LHCN-M2 (cell line): ENCODE results near the gene SLC1A3. TPM values are rescaled to one million over a fixed set of nuclear protein-coding genes. Genes with fewer than 3 reads are reported as not detected.
A peak's percentile ranks its signal among the peaks of the same experiment; 100 is the strongest.

Experiments used
- DNase-seq: peaks from one replicate; pipeline ENCODE4 v3.0.0-alpha.2; 2012; ENCODE audit warnings: low read depth
- total RNA-seq: library from RNA; depleted of rRNA; stranded (reverse); fragments of >200 nt; gene quantifications from 2 replicates; pipeline ENCODE4 v1.2.3, GENCODE V29; 2014

Gene SLC1A3
- total RNA-seq, 1 experiment from 2014 or later = 15.1 TPM

DNA sequence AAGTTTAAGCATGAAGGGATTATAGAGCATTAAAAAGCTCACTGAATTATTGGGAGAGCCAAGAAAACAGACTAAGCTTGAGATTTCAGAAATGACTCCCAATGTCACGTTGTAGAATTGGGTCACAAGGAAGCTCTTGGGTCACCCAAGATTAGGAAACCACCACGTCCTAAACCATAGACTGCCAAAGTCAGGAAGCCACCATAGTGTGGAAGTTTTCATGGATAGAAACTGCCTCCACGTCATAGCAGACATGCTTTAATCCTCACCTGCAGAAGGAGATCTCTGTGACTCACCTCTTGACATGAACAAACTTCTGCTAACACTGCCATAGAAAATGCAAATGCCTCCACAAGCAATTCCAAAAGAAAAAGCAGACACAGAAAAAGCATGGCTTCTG, 106.3 kb downstream of the SLC1A3 start:
- DNase-seq = no peak

DNA sequence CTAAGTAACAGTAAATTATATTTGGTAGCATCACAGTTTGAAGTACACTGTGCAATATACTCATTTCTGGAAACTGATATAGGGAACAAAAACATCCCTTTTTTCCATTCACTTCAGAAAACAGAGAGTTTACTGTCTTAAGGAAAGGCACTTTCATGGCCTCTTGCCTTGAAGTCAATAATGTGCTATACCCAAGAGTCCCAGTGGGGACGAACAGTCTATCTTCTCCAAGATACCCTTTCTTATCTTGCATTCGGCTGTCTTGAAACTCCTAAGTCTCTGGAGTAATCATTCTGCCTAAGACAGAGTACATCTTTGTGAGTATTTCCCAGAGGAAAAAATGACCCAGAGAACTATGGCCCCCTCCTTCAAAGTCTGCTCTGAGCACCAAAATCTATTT, 107.1 kb downstream of the SLC1A3 start:
- DNase-seq = no peak

DNA sequence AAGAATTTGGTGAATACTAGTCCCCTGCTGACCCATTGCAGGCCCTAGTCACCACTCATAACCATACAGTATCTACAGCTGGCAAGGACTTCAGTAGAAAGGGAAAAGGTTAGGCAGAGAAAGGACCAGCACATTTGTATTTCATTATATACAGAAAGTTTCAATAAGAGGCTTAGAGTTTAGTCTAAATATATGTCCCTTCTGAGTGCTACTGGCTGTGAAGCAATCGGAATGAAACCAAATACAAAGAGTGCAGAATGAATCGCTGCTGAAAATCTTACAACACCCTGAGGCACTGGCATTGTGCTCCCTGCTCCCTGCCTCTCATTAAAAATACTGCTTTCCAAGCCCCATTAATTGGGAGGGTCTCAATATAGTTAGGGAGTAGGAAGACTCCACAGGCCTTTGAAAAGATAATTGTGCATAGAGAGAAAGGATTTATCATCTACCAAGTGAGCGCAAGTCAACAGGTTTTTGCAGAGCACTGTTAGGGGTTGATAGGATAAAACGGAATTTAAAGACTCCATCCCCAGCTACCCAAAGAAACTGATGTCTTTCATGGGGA, 110.8 kb downstream of the SLC1A3 start:
- DNase-seq = no peak

DNA sequence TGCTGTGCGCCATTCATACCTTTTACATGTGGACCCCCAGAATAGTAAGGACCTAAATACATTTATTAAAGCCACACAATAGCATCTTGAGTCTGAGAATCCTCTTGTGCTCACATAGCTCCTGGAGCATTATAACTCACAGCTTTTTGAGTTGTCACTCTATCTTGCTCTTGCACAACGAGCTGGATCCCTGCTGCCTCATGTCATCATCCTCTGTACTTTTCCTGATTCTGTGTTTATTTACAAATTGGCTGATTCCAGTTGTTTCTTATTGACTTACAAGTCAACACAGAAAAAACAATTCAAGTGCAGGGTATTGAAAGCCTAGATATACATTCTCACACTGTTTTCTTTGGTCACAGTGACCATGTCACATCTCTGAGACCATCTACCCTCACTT, 112.9 kb downstream of the SLC1A3 start:
- DNase-seq = no peak

DNA sequence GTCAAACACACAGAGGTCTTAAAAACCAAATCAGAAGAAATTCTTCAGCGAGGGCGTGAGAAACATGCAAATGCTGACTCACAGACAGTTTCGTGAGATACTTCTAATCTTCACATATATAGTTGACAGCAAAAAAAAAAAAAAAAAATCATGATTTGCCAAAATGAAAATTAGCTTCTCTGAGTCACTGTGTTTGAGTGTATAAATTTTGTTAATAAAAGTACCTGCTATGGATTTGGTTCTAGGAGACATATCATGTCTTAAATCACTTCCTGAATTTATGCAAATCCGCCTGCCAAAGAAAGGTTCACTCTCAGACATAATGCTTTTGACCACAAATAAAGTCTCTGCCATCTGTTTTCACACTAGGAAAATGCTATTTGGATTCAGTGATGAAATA, 114.3 kb downstream of the SLC1A3 start:
- DNase-seq = no peak

DNA sequence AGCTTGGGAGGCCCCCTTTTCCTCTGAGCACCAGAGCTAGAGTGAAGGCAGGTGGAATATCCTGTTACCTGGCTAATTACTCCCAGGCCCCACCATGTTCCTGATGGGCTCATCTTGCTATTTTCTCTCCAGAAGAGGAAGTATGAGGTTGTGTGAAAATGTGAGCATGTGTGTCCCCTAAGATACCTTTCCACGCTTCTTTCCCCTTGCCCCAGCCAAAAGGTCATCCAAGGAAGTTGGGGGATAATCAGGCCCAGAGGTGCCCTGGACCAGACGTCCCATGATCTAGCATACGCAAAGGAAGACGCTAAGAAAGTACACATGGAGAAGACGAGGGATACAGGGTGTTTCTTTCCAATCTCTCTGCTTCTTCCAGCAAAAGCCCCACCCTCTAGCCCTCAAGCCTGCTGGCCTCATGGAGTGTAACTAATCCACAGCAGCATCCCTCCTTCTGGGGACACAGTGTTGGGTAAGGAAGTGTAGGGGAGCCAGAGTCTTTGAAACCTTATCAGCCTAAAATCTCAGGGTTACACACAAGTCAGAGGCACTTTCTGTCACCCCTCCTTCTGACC, 115.3 kb downstream of the SLC1A3 start:
- DNase-seq = no peak

DNA sequence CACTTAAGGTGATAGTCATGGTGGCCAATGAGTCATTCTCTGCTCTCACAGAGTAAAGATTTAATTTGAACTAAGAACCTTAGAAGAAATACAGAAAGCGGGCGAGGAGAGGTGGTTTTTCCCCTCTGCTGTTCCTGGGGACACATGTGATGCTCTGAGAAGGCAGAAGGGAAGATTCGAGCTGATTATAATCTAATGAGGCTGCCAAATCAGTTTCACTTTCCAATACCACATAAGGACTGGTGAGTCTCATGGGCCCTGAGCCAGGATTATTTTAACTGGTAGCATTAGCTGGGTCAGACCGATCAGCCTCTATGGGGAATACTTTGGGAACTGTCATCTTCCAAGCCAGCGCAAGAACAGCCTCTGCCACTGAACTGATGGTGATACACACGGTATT, 116.5 kb downstream of the SLC1A3 start:
- peak; percentile 12 for DNase-seq

DNA sequence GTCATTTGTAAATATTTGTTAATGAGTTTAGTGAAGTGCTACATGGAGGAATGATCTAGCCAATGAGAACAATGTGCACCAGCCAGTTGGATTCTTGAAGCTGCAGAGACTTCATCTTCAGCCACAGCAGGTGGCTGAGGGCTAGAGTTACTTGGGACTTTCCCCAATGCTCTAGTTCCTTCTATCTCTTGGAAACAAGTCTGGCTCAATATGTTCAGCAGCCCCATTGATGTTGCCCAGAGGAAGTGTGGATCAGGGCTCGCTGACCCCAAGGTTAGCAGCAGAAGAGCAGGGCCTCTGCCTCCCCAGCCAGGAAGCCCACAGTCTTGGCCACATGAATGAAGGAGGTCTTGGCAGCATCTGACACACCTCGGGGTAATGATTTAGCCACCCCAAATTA, 117.5 kb downstream of the SLC1A3 start:
- DNase-seq = no peak

DNA sequence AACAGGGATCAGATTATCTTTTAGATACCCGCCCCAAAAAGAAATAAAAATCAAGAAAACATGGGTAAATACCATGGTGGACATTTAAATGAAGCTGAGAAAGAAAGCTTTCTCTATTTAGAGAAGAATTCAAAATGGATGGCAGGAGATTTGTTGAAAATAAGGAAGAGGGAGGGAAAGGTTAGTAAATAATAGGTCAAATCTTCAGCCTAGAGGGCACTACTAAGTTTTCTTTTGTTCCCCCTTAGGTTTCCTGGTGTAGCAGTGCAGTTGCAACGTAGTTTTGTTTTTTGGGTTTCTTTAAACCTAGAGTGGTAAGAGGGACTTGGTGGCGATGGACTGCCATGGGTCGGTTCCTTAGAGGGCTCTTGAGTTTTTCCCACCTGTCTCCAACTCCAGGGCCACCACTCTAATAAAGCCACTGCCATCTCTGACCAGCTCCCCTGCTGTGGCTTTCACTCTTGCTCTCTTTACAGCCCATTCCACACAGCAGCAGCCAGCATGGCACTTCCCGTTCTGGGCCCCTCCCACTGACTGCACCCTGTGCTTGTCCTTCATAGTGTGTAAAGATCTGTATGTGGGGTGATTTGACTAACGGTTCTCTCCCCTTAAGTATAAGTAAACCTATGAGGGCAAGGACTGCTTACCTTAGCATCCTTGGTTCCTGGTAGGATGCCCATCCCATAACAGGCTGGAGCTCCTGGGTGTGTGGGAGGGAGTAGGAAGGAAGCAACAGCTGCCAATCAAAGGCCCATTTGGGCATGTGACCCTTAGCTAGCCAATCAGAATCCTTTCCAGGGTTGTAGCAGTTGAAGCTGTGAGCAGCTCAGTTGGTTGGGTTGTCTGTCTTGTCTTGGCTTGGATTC, 118.3 kb downstream of the SLC1A3 start:
- no peak for DNase-seq

DNA sequence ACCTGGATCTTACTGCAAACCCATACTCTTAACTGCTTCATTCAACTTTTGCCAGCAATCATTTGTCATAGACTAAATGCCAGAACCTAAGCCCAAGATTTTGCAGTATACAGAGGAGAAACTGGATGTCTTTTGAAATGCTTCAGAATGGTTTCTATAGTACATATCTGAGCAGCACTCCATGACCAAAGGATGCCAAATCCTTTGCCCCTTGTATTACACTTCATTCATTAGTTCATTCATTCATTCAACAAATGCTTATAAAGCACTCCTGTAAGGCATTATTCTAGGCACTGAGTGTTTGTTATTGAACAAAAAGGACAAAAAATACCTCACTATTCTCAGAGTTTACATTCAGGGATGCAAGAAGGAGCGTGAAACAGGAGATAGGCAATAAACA, 119.9 kb downstream of the SLC1A3 start:
- DNase-seq = no peak

DNA sequence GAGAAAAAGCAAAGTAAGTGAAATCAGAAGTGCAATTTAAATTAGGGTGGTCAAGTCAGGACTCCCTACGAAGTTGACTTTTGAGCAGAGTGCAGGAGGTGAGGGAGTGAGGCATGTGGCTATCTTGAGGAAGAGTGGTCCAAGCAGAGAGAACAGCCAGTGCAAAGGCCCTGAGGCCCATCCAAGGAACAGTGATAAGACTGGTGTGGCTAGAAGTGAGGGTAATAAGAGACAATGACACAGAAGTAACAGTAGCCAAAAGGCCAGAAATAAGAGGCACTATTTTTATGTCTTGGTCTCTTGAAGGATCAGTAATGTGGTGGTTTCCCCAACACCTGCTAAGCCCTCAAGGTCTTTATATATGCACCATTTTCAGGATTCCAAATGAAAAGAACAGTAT, 120.4 kb downstream of the SLC1A3 start:
- no peak for DNase-seq

DNA sequence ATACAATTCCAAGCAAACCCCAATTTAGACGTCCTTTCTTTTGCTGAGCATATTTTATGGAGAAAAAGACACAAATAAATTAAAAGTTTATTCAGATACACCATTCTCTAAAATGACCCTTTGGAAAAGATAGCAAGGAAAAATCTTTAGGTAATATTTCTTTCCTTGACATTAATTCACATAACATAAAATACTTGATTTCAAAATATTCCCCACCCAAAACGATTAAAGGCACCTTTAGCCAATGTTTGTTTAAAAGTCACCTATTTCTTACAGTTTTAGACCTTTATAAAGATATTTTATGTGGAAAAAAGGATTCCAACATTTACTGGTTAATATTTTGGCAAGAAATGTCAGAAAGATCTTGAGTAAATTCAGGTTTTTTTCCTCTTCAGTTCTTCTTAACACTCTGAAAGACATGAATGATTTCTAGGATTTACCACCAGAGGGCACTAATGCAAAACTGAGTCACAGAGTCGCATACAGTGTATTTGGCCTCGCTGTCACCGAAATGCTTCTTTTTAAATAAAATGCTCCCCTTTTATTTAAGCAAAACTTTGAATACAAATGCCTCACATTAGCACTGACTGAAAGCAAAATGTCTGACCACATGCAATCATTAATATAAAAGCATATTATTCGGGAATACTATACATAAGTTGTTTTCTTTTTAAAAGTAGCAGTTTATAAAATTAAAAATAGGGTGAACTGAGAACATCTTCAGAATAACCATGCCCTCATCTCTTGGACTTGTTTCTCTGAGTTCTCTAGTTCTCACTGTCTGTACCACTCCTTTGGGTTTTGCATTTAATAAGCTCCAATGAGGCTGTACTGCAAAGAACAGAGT, 122.5 kb downstream of the SLC1A3 start:
- peak; percentile 71 for DNase-seq

DNA sequence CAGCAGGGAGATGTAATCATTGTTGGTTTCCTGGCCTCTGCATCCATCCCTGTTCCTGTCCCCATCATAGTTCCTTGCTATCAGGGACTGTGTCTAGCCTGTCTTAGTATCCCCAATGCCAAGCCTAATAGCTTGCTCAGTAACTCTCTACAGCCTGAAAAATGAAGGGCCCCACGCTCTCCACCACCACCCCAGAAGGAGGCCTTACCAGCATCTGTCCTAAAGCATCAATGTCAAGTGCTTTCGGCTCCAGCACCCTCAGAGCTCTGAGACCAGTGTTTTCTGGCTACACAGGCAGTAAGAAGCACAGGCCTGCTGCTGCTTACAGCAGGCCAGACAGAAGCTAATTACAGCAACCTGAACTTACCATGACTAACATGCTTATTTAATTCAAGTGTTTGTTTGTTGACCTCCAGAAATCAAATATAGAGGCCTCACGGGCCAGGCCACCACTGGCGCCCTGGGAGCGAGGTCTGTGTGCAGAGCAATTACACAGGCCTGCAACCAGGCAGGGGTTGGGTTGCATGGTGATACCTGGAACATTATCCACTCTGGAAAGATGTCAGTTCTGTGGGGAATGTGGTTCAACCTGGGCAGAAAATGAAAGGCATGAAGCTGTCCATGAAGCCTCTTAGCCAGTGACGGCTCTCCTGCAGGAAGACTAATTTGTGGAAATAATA, 124.3 kb downstream of the SLC1A3 start:
- DNase-seq = no peak

DNA sequence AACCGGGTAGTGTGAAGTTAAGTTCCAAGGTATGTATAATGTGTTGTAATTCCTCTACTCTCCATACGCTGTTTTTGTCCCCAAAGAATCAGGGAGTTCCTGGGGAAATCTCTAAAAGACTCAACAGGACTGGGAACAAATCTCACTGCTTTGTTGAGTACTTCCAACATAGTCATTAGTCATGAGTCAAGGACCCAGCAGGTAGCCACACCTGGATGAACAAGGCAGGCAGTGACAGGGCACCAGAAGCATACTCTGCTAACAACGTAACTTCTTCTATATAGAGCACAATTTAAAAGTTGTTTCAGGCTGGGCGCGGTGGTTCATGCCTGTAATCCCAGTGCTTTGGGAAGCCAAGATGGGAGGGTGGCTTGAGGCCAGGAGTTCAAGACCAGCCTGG, 126.8 kb downstream of the SLC1A3 start:
- no peak for DNase-seq

DNA sequence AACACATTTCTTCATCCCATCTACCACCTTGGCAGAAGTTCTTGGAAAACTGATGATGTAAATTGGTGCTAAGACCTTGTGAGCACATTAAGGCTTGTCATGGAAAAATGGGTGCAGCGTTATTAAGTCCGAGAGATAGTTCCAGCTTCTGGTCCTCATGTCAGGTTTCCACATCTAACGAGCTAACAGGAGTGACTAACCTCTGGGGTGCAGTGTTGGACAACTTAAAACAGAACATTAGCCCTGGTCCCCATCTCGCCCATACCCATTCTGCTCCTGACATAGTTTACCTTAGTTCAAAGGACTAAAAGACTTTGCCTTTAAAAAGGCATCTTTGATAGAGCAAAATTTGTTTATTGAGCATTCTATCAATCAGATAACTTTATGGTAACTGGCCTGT, 128.0 kb downstream of the SLC1A3 start:
- DNase-seq = peak; percentile 31

DNA sequence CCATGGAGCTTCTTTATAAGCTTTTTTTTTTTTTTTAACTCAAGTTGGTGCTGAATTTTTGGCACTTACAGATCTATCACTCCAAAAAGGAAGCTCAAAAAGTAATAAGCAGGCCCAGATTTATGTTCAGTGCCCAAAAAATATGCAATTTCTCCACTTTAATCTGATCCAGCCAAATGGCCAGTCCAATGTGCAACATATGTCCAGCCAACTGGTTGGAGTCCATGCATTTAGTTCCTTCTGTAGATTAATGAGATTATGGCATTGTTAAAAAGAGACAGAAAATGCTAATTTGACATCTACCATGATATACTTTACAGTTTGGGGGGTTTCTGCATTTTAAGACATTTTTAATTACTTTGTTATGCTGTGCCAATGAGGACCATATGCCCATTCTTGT, 129.5 kb downstream of the SLC1A3 start:
- DNase-seq = no peak
